ENCODE data around the gene CSNK2B. TPM values are rescaled to one million over a fixed set of nuclear protein-coding genes. Genes with fewer than 3 reads are reported as not detected.

The CSNK2B gene
- total and polyA plus RNA-seq, 9 of the 15 experiments (the other 6 are each of a cell fraction or from before 2014, with no cell fraction given) = 120 to 1,126 (median 529) TPM

DNA sequence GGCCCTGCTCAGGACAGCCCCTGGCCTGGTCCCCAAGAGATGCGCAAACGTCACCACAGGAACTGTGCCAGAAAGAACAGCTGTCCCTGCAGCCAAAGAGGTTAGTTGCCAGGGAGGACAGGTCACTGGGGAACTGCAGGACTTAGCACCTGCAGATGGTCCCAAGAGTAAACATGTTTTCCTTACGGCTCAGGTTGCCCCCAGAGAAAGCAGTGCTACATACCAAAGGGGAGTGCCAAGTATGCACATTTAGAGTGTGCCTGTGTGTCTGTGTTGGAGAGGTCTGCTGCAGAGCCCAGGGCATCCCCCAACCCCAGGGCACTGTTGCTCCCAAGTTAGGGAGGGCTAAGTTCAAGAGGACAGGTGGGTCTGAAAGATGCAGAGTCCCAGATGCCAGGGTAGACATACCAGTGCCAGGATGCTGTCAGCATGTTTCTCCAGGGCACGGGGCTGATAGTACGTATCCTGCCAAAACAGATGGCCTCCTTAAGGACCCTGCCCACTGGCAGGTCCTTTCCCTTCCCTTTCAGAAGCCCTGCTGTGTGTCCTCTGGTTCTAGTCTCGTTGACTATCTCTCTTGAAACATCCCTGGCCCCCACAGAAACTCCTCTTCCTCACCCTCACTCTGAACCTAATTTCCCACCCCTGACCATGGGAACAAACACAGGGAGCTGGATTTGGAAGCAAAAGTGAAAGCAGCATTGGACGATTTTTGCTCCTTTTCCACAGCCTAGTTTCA lies 36.0 kb downstream of the CSNK2B start (continued):
- TF ChIP-seq CLOCK (CRISPR knock-in tag; IDR thresholded peaks at IDR 0.05; ENCODE audit: borderline replicate concordance) = no peak
- TF ChIP-seq PPARD (CRISPR knock-in tag; IDR thresholded peaks at IDR 0.05) = no peak
- TF ChIP-seq MCM2 (IDR thresholded peaks at IDR 0.05; ENCODE audit: low read depth) = no peak
- TF ChIP-seq SIN3B (IDR thresholded peaks at IDR 0.05; ENCODE audit: low read depth) = no peak
- TF ChIP-seq ILK (tag; IDR thresholded peaks at IDR 0.05; ENCODE audit: borderline replicate concordance, low read depth) = no peak
- TF ChIP-seq TEAD2 (tag; IDR thresholded peaks at IDR 0.05) = no peak
- TF ChIP-seq CHCHD3 (CRISPR knock-in tag; IDR thresholded peaks at IDR 0.05) = no peak
- no peak for TF ChIP-seq ZNF766 (CRISPR knock-in tag; conservative IDR thresholded peaks at IDR 0.05)
- no peak for TF ChIP-seq POLR2H (tag; IDR thresholded peaks at IDR 0.05; ENCODE audit: low read depth)
- TF ChIP-seq HLTF (IDR thresholded peaks at IDR 0.05) = no peak
- TF ChIP-seq ZNF277 (CRISPR knock-in tag; IDR thresholded peaks at IDR 0.05; ENCODE audit: borderline replicate concordance) = no peak
- TF ChIP-seq SMARCB1 (IDR thresholded peaks at IDR 0.05; ENCODE audit: insufficient read length, low read depth) = no peak
- TF ChIP-seq, protein P1, sequence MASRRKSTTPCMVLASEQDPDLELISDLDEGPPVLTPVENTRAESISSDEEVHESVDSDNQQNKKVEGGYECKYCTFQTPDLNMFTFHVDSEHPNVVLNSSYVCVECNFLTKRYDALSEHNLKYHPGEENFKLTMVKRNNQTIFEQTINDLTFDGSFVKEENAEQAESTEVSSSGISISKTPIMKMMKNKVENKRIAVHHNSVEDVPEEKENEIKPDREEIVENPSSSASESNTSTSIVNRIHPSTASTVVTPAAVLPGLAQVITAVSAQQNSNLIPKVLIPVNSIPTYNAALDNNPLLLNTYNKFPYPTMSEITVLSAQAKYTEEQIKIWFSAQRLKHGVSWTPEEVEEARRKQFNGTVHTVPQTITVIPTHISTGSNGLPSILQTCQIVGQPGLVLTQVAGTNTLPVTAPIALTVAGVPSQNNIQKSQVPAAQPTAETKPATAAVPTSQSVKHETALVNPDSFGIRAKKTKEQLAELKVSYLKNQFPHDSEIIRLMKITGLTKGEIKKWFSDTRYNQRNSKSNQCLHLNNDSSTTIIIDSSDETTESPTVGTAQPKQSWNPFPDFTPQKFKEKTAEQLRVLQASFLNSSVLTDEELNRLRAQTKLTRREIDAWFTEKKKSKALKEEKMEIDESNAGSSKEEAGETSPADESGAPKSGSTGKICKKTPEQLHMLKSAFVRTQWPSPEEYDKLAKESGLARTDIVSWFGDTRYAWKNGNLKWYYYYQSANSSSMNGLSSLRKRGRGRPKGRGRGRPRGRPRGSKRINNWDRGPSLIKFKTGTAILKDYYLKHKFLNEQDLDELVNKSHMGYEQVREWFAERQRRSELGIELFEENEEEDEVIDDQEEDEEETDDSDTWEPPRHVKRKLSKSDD (conservative IDR thresholded peaks at IDR 0.05; ENCODE audit: low read length) = no peak
- TF ChIP-seq MTA1 (IDR thresholded peaks at IDR 0.05; ENCODE audit: borderline replicate concordance) = no peak
- TF ChIP-seq MEF2A (IDR thresholded peaks at IDR 0.05; ENCODE audit: control insufficient read depth, low read depth, low read length) = no peak
- TF ChIP-seq HMG20B (CRISPR knock-in tag; IDR thresholded peaks at IDR 0.05) = no peak
- no peak for TF ChIP-seq ZNF197 (CRISPR knock-in tag; IDR thresholded peaks at IDR 0.05; ENCODE audit: low read depth)
- TF ChIP-seq ARID2 (IDR thresholded peaks at IDR 0.05) = no peak
- TF ChIP-seq HMGN3 (IDR thresholded peaks at IDR 0.05; ENCODE audit: borderline replicate concordance, extremely low read depth, insufficient read length, low read depth, low read length) = no peak
- peak; percentile 45; the same call in 1 of the 2 replicates for TF ChIP-seq CREM (IDR thresholded peaks at IDR 0.05; ENCODE audit: low read depth)
- TF ChIP-seq NCOA6 (IDR thresholded peaks at IDR 0.05) = no peak
- no peak for TF ChIP-seq MXD1 (CRISPR knock-in tag; IDR thresholded peaks at IDR 0.05; ENCODE audit: borderline replicate concordance, poor library complexity, severe bottlenecking)
